RWPE2 (cell line): ENCODE results near the gene GNA15.

ENCODE experiments used
- ATAC-seq: fragments of 200-7000 bp; cut with Tn5 transposase; 3 replicates; pipeline ENCODE4 v1.9.1; 2021; ENCODE audit warnings: low read depth
- DNase-seq: peaks from one replicate; pipeline ENCODE4 v3.0.0-alpha.2; 2020; ENCODE audit warnings: low spot score
- H3K27ac ChIP-seq: fragments of 450-650 bp; 2 replicates; pipeline ENCODE4 v1.5.1; 2017; ENCODE audit warnings: mild to moderate bottlenecking; ENCODE audit not compliant: poor library complexity, severe bottlenecking
- H3K27me3 ChIP-seq: fragments of 250-450 bp; sonication (Bioruptor Pico); 2 replicates; pipeline ENCODE4 v1.5.1; 2021; ENCODE audit warnings: mild to moderate bottlenecking, moderate library complexity; ENCODE audit not compliant: insufficient read depth, poor library complexity, severe bottlenecking
- H3K36me3 ChIP-seq: fragments of 250-450 bp; sonication (Bioruptor Pico); 2 replicates; pipeline ENCODE4 v1.5.1; 2020; ENCODE audit warnings: low read depth, mild to moderate bottlenecking, moderate library complexity
- H3K4me1 ChIP-seq: fragments of 250-450 bp; sonication (Bioruptor Pico); 2 replicates; pipeline ENCODE4 v1.5.1; 2021; ENCODE audit warnings: mild to moderate bottlenecking, moderate library complexity; ENCODE audit not compliant: insufficient read depth, poor library complexity, severe bottlenecking
- H3K4me3 ChIP-seq: fragments of 250-450 bp; sonication (Bioruptor Pico); 2 replicates; pipeline ENCODE4 v1.5.1; 2021; ENCODE audit warnings: mild to moderate bottlenecking, moderate library complexity; ENCODE audit not compliant: severe bottlenecking
- H3K9me3 ChIP-seq: fragments of 250-450 bp; sonication (Bioruptor Pico); 2 replicates; pipeline ENCODE4 v1.5.1; 2021; ENCODE audit warnings: mild to moderate bottlenecking, moderate library complexity; ENCODE audit not compliant: severe bottlenecking
- CTCF ChIP-seq: fragments of 450-650 bp; IDR thresholded peaks from one replicate; pipeline ENCODE4 v1.5.1; 2017; ENCODE audit warnings: mild to moderate bottlenecking, moderate library complexity; ENCODE audit not compliant: poor library complexity, severe bottlenecking

Gene GNA15

GRCh38 chr19:3183721-3184641, 48.1 kb downstream of the GNA15 start:
- Histone ChIP-seq H3K36me3 (peaks cover 9% of the 10 kb centered on the region), H3K4me3 (no peak overlapping the region), H3K4me1 (peaks cover 4% of the 10 kb centered on the region), H3K9me3 (no peaks in the 10 kb centered on the region), H3K27me3 (no peaks in the 10 kb centered on the region), H3K27ac (no peak overlapping the region)
- no peak for ATAC-seq
- no peak for DNase-seq
- no peak for TF ChIP-seq CTCF

- TF ChIP-seq CTCF: no peak
- Histone ChIP-seq H3K9me3 (no peaks in the 10 kb centered on the region), H3K27ac (peak overlapping the region; percentile 61), H3K4me1 (peaks cover 4% of the 10 kb centered on the region), H3K36me3 (peaks cover 15% of the 10 kb centered on the region), H3K27me3 (no peaks in the 10 kb centered on the region), H3K4me3 (peak overlapping the region; percentile 80)
- ATAC-seq (peak; percentile 44), DNase-seq (no peak)
These were observed 49.1 kb downstream of the GNA15 start for GRCh38 chr19:3184847-3185460.

GRCh38 chr19:3185461-3186159, 49.8 kb downstream of the GNA15 start, which contains the start of gene NCLN:
Gene NCLN (plus strand): TSS chr19:3185930. CDS start chr19:3186031, 101 bp downstream.
- ATAC-seq (peak; percentile 85), DNase-seq (peak; percentile 90)
- no peak for TF ChIP-seq CTCF
- H3K36me3 ChIP-seq: peaks cover 20% of the 10 kb centered on the region
- H3K9me3 ChIP-seq: no peaks in the 10 kb centered on the region
- H3K4me3 ChIP-seq: peak within 1 kb of the TSS; percentile 80
- peaks cover 4% of the 10 kb centered on the region for H3K4me1 ChIP-seq
- H3K27me3 ChIP-seq: no peaks in the 10 kb centered on the region
- peak within 1 kb of the TSS; percentile 61 for H3K27ac ChIP-seq

- Histone ChIP-seq H3K9me3 (no peaks in the 10 kb centered on the region), H3K27ac (peak overlapping the region; percentile 61), H3K36me3 (peaks cover 20% of the 10 kb centered on the region), H3K4me1 (peaks cover 4% of the 10 kb centered on the region), H3K4me3 (peak overlapping the region; percentile 80), H3K27me3 (no peaks in the 10 kb centered on the region)
- ATAC-seq (peak; percentile 34), DNase-seq (no peak)
- no peak for TF ChIP-seq CTCF
These were observed 50.4 kb downstream of the GNA15 start for GRCh38 chr19:3186160-3186688.
